Left cardiac atrium (tissue), 4 donors: Measurements from ENCODE around the gene LRRFIP2. TPM values are rescaled to one million over a fixed set of nuclear protein-coding genes. Genes with fewer than 3 reads are reported as not detected.

ENCODE experiments used
- ATAC-seq, 2 donors: fragments of 200-7000 bp; cut with Tn5 transposase; one replicate each; pipeline ENCODE4 v1.9.1; 2020; ENCODE audit warnings: mild to moderate bottlenecking in 2 of 2, moderate library complexity in 2 of 2
- DNase-seq: peaks from one replicate; pipeline ENCODE4 v3.0.0-alpha.2; 2020
- intact Hi-C, 2 donors: fragments of 100-400 bp; cut with DNase I; formaldehyde crosslinking; loops; one replicate each; pipeline versions ENCODE4 v1.14.1 to v1.15.1; 2022 to 2023
- total RNA-seq, 2 donors: library from RNA; stranded (reverse); fragmentation: NEBNext Ultra II Directional; extraction: Animal tissue kit (Norgen Biotek cat#: 25700); gene quantifications; one replicate each; pipeline ENCODE4 v1.2.1, GENCODE V29; 2021
- donor health status: DM: no; HTN: yes; CAD: no.
- donor health status: DM: no; HTN: yes; CAD: no; lungs with severe emphysema.
- donor health status: DM: yes; HTN: yes; CAD: no.
- donor health status: Dilated cardiomyopathy.

The LRRFIP2 gene
- total RNA-seq, 2 donors from 2014 or later = 107 to 116 TPM

GRCh38 chr3:37194533-37194932, 20.2 kb upstream of the LRRFIP2 start:
- DNase-seq = no peak
- intact Hi-C loops = no loop called here
- no peak for ATAC-seq

GRCh38 chr3:37190667-37191066, 16.3 kb upstream of the LRRFIP2 start:
- ATAC-seq = no peak
- intact Hi-C loops = no loop called here
- DNase-seq = no peak

- DNase-seq = no peak
- ATAC-seq = no peak
- intact Hi-C loops = no loop called here
Observed at GRCh38 chr3:37189109-37189508, 14.7 kb upstream of the LRRFIP2 start.

- ATAC-seq (peak; percentile 66 to 67), DNase-seq (no peak)
- intact Hi-C loops = no loop called here
Observed at GRCh38 chr3:37183976-37184375, 9.6 kb upstream of the LRRFIP2 start.

- ATAC-seq = peak in 1 of 2 donors; percentile 59
- DNase-seq = no peak
- intact Hi-C loops = no loop called here
Observed at GRCh38 chr3:37183375-37183831, 9.0 kb upstream of the LRRFIP2 start.

- DNase-seq (no peak), ATAC-seq (no peak)
- intact Hi-C loops = no loop called here
Observed at GRCh38 chr3:37182816-37183215, 8.4 kb upstream of the LRRFIP2 start.

GRCh38 chr3:37181756-37182155, 7.4 kb upstream of the LRRFIP2 start:
- intact Hi-C loops = no loop called here
- DNase-seq (no peak), ATAC-seq (peak in 1 of 2 donors; percentile 9)

GRCh38 chr3:37179144-37179967, 5.0 kb upstream of the LRRFIP2 start:
- intact Hi-C loops = no loop called here
- ATAC-seq (no peak), DNase-seq (no peak)

- ATAC-seq (no peak), DNase-seq (no peak)
- intact Hi-C loops = no loop called here
Observed at GRCh38 chr3:37173806-37174205, 576 bp downstream of the LRRFIP2 start.

GRCh38 chr3:37171144-37171543, 3.2 kb downstream of the LRRFIP2 start:
- ATAC-seq = no peak
- peak; percentile 39 for DNase-seq
- intact Hi-C loops = no loop called here

GRCh38 chr3:37170513-37170912, 3.9 kb downstream of the LRRFIP2 start:
- intact Hi-C loops = no loop called here
- ATAC-seq = no peak
- no peak for DNase-seq

- ATAC-seq (no peak), DNase-seq (no peak)
- intact Hi-C loops = no loop called here
Observed at GRCh38 chr3:37170060-37170459, 4.3 kb downstream of the LRRFIP2 start.

- DNase-seq = no peak
- no peak for ATAC-seq
- intact Hi-C loops = no loop called here
Observed at GRCh38 chr3:37168896-37169295, 5.5 kb downstream of the LRRFIP2 start.

- no peak for ATAC-seq
- no peak for DNase-seq
- intact Hi-C loops = no loop called here
Observed at GRCh38 chr3:37163262-37164015, 10.9 kb downstream of the LRRFIP2 start.

- DNase-seq (no peak), ATAC-seq (no peak)
- intact Hi-C loops = no loop called here
Observed at GRCh38 chr3:37162501-37163245, 11.7 kb downstream of the LRRFIP2 start.

GRCh38 chr3:37161351-37161750, 13.0 kb downstream of the LRRFIP2 start:
- DNase-seq = no peak
- intact Hi-C loops = no loop called here
- no peak for ATAC-seq

- ATAC-seq (no peak), DNase-seq (no peak)
- intact Hi-C loops = no loop called here
Observed at GRCh38 chr3:37155782-37156181, 18.6 kb downstream of the LRRFIP2 start.

GRCh38 chr3:37154668-37155314, 19.6 kb downstream of the LRRFIP2 start:
- intact Hi-C loops = no loop called here
- ATAC-seq = peak in 1 of 2 donors; percentile 16

GRCh38 chr3:37150621-37151020, 23.8 kb downstream of the LRRFIP2 start:
- ATAC-seq = no peak
- DNase-seq = no peak
- intact Hi-C loops = no loop called here

More at GRCh38 chr3:37154668-37155314, 19.6 kb downstream of the LRRFIP2 start:
- no peak for DNase-seq
